ENCODE measurements around the gene LTB.

The LTB gene

DNA sequence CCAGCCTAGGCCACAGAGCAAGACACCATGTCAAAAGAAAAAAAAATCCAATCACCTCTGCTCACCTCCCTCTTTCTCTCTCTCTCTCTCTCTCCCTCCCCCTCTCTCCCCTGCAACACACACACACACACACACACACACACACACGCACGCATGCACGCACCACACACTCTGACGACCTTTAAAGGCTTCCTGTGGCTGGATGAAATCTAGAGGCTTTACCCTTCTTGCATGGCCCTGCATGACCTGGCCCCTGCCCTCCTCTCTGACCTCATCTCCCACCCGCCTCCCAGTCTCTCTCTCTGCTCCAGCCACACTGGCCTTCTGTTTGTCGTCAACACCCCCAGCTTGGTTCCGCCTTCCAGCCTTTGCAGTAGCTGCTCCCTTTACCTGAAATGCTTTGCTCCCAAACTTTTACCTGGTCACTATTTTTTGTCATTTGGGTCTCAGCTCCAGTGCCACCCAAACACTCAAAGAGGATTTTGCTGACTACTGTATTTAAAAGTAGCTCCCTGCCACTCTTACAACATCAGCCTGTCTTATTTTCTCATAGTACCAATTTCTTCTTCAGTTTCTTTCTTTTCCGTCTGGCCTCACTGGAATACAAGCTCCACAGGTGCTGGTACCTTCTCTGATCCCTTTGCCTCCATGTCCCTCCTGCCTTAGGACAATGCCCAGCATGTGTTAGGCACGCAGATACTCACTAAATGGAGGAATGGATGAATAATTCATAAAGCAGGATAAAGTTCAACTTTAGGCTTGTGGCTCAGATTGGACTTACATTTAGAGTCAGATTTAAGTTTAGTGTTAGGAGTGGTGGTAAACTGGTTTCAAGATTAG lies 14.5 kb downstream of the LTB start:
- TF ChIP-seq, protein P1, sequence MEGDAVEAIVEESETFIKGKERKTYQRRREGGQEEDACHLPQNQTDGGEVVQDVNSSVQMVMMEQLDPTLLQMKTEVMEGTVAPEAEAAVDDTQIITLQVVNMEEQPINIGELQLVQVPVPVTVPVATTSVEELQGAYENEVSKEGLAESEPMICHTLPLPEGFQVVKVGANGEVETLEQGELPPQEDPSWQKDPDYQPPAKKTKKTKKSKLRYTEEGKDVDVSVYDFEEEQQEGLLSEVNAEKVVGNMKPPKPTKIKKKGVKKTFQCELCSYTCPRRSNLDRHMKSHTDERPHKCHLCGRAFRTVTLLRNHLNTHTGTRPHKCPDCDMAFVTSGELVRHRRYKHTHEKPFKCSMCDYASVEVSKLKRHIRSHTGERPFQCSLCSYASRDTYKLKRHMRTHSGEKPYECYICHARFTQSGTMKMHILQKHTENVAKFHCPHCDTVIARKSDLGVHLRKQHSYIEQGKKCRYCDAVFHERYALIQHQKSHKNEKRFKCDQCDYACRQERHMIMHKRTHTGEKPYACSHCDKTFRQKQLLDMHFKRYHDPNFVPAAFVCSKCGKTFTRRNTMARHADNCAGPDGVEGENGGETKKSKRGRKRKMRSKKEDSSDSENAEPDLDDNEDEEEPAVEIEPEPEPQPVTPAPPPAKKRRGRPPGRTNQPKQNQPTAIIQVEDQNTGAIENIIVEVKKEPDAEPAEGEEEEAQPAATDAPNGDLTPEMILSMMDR (IDR thresholded peaks at IDR 0.05; ENCODE audit: low read depth, low read length), result no peak
- TF ChIP-seq, protein P2, sequence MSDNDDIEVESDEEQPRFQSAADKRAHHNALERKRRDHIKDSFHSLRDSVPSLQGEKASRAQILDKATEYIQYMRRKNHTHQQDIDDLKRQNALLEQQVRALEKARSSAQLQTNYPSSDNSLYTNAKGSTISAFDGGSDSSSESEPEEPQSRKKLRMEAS (IDR thresholded peaks at IDR 0.05; ENCODE audit: low read depth, low read length), result no peak
- TF ChIP-seq MYC (IDR thresholded peaks at IDR 0.05; ENCODE audit: low read depth, low read length) (no peak), POLR2A (IDR thresholded peaks at IDR 0.05; ENCODE audit: extremely low read depth, insufficient read length) (no peak)
- no peak overlapping the region for H3K4me3 ChIP-seq (ENCODE audit: low read depth, low read length)
- DNase-seq (ENCODE audit: low read depth), result no peak

DNA sequence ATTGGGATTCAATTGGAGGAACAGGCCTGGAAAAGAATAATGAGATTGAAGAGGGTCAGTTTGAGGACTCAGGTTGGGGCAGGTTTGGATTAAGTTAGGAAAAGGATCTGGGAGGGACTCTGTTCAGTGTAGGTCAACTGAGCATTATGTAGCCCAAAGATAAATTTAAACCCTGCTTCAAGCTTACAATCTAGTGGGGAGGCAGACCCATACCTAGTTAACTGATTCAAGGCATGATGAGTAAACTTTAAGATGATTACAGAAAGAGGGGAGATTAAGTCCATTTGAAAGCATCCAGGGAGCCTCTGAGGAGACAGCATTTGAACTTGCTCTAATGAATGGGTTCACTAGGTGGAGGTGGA lies 21.5 kb downstream of the LTB start:
- peak overlapping the region; percentile 34 for H3K4me3 ChIP-seq (ENCODE audit: low read depth, low read length)
- TF ChIP-seq, protein P1 (IDR thresholded peaks at IDR 0.05; ENCODE audit: low read depth, low read length), result no peak
- no peak for TF ChIP-seq POLR2A (IDR thresholded peaks at IDR 0.05; ENCODE audit: extremely low read depth, insufficient read length)
- no peak for TF ChIP-seq MYC (IDR thresholded peaks at IDR 0.05; ENCODE audit: low read depth, low read length)
- TF ChIP-seq, protein P2 (IDR thresholded peaks at IDR 0.05; ENCODE audit: low read depth, low read length), result no peak
- DNase-seq (ENCODE audit: low read depth), result no peak

DNA sequence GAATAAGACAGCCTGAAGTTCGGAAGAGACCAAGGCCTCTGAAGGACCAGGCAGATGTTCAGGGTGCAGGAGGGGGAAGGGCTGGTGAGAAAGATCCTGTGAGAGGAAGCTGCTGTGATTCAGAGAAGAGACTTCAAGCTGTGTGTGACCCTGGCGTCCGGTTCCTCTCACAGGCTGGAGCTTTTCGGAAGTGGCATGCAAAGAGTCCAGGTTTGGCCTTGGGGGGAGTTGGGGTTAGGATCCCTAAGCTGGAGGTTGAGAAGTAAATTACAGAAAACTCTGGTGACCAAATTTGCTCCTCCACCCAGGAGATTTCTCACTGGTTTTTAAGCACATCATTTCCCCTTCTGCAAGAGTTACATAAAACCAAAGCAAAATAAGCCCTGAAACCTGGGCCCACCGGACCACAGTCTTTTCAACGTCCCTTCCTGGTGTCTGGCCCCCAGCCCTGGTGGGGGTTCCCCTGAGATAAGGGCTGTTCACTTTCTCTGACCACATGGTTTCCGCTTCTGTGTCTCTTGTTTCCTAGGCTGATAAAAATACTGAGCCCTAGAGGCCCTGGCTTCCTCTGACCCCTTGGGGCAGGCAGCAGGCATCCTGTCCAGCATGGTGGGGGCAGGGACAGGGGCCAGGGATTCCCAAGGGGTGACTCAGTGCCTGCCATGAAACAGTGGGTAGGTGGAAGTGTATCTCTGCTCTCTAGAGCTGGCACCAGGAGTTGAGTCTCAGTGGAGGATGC lies 22.1 kb downstream of the LTB start:
- peak; percentile 98 for DNase-seq (ENCODE audit: low read depth)
- peak overlapping the region; percentile 39 for H3K4me3 ChIP-seq (ENCODE audit: low read depth, low read length)

DNA sequence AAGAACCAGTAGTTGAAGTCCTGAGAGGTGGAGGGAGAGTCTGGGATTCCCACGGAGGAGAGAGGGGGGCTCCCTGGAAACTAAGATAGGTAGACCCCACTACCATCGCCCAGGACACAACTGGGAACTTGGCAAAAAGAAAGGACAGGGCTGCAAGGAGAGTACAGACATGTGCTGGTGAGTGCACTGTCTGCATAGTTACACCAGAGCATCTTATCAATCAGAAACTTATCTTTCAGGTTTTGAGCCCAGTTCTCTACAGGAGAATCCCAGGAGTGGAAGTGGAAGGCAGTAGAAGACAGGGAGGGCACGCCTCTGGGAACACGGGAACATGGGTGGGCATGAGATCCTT lies 22.6 kb downstream of the LTB start:
- peak overlapping the region; percentile 39 for H3K4me3 ChIP-seq (ENCODE audit: low read depth, low read length)
- TF ChIP-seq MYC (IDR thresholded peaks at IDR 0.05; ENCODE audit: low read depth, low read length), result no peak
- TF ChIP-seq POLR2A (IDR thresholded peaks at IDR 0.05; ENCODE audit: extremely low read depth, insufficient read length), result no peak
- TF ChIP-seq, protein P1 (IDR thresholded peaks at IDR 0.05; ENCODE audit: low read depth, low read length), result no peak
- TF ChIP-seq, protein P2 (IDR thresholded peaks at IDR 0.05; ENCODE audit: low read depth, low read length), result no peak

More for the DNA sequence above, 22.1 kb downstream of the LTB start:
- TF ChIP-seq, protein P2 (IDR thresholded peaks at IDR 0.05; ENCODE audit: low read depth, low read length), result peak; percentile 93
- TF ChIP-seq, protein P1 (IDR thresholded peaks at IDR 0.05; ENCODE audit: low read depth, low read length), result no peak
- TF ChIP-seq POLR2A (IDR thresholded peaks at IDR 0.05; ENCODE audit: extremely low read depth, insufficient read length) (no peak), MYC (IDR thresholded peaks at IDR 0.05; ENCODE audit: low read depth, low read length) (peak; percentile 84)

DNA sequence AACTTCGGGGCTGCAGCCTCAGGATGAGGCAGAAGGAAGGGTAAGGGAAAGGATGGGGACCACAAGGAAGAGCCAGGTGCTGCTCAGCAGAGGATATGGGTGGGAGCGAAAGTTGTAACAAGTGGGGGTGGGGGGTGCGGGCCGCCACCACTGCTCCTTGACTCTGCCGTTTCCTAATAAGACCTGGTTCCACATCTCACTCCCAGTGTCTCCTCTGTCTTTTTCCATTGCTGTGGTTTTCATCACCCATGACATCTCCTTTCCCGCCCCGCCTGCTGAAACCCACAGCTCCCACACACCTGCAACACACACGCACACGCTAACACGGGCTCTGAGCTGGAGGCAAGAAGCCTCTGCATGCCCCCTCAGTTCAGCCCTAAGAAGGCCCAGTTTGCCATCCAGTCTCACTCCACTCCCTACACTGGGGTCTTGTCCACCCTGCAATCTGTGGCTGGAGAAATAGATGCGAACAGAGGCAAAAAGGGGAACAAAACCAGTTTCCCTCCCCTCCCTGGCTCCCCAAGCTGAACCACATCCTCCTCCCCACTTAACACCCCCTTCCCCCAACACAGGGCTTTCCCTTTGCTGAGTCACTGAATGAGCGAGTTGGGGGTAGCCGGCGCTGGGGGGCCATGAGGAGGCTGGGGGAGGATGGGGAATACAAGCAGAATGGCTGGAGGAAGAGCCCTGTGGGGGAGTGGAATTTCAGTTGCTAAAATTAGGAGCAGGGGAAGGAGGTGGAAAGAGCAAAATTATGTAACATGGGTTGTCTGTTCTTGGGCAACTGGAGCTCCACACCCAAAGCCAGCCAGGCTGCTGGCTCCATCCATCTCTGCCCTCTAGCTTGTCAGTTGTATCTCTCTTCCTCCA lies 23.4 kb downstream of the LTB start:
- TF ChIP-seq MYC (IDR thresholded peaks at IDR 0.05; ENCODE audit: low read depth, low read length), result no peak
- H3K4me3 ChIP-seq (ENCODE audit: low read depth, low read length), result peak overlapping the region; percentile 39
- peak; percentile 100 for DNase-seq (ENCODE audit: low read depth)

More for the DNA sequence above, 22.6 kb downstream of the LTB start:
- DNase-seq (ENCODE audit: low read depth), result no peak
